GM19239 (cell line): ENCODE data around the gene DNM3.

Source experiments
- DNase-seq: peaks from one replicate; pipeline ENCODE4 v3.0.0; 2011; ENCODE audit warnings: low spot score; ENCODE audit not compliant: insufficient read length
- FAIRE-seq: peaks from 2 replicates; lab custom pipeline; 2011; peaks lifted over from hg19 to GRCh38; lab: Jason Lieb, UNC

DNM3 gene

DNA sequence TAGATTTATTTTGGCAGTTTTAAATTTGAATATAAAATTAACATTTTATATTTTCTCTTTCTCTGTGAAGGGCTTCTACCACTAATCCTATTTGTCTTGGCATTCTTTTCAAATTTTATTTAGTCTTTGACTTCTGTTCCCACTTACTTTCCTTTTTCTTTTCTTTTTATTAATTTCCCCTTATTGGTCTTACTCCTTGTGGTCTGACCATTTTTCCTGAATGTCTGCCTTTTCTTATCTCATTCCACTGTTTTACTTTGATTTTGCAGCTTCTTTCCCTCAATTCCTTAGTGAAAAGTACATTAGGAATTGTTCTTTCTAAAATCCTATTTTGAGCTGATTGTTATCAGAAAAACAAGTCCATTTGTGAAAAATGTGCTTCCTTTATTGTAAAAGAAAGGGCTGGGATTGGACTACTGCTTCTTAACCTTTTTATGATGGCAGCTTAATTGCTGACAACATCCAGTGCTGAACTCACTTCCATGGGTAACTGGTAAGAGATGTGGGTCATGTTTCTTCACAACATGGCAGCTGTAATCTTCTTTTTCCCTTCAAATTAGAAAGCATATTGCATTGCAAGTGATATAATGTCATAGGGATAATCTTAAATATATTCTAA lies 284.6 kb downstream of the DNM3 start:
- DNase-seq, result no peak
- FAIRE-seq, result no peak

DNA sequence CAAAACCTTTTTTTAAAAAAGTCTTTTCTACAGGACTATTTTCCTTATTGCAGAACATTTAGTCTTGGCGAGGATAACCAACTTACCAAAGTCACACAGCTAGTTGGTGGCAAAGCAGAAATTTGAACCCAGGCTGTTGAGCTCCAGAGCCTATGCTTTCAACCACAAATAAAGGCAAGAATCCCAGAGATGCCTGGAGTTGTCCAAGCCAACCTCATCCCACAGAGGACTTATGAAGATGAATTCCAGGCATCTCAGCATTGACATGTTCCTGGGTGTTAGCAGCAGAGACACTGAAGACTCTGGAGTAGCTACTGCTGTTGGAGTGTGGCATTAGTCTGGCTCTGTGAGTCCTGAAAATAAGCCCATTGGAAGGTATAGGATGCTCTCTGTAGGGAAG lies 291.5 kb downstream of the DNM3 start:
- FAIRE-seq (no peak), DNase-seq (no peak)

DNA sequence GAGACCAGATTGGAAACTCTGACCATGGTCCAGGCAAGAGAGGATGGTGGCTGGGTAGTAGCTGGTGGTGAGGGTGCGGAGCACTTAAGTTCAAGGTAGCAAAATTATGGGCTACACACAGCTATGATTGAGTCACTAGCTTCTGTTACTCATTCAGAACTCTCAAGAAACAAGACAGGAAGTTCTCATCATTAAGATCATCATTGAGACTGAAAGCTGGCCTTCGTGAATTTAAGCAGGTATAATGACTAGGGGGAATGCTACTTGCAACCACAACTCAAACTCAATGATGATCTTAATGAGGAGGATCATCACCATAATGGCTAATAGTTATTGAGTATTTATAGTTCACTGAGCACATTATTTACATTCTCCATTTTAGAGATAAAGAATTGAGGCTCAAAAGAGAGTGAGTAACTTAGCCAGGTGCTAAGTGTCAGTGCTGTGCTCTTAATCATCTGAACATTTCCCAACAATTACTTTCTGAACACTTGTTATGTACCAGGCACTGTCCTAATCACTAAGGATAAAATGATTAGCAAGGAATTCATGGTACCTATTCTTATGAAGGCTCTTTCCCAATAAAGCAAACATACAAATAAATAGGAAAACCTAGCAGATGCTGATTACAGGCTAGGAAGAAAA lies 292.9 kb downstream of the DNM3 start:
- no peak for DNase-seq
- FAIRE-seq, result no peak

DNA sequence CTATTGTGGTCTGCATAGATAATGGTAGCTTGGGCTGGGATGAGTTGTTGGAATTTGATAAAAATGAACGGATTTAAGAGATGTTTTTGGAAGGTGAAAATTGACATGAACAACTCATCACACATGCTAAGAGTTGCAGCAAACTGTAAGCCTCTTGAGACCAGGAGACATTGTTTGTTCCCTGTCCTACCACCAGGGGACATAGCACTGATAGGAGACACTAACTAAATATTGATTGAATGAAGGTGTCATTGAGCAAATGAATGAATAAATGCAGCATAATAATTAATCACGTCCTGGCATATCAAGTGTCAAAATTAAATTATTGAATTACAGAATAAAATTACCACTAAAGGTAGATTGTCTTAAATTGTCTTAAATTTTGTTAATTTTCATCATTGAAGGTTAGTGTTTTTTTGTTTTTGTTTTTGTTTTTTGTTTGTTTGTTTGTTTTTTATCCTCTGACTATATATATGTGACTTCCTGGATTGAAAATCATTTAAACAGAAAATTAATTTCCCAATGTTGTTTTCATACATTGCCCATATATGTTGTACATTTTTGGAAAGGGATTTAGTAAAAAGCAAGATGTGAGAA lies 293.9 kb downstream of the DNM3 start:
- FAIRE-seq (no peak), DNase-seq (no peak)

DNA sequence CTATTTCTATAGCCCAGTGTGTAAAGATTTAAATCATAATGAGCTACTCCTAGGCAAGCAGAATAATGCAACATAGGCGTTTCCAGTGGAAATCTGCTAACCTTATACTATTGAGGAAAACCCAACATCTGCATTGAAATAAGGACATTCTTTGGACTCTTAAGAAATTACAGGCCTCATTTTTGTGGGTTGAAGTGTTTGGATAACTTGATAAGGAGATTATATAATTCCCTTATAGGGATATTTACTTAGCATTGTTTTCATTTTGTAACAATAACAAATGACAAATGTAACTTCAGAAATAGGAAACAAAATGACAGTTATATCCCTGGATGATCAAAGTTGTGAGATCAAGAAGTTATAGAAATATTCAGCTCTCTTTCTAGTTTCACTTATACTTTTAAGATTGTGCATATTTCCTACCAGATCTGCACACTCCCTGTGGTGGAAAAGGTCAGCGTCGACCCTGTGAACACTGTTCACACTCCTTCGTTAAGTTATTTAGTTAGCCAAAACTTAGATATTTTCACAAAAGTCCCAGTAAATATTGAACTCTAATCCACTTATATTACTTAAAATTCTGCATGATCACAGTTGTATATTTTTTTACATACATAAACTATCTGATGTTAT lies 294.8 kb downstream of the DNM3 start:
- FAIRE-seq (no peak), DNase-seq (no peak)

DNA sequence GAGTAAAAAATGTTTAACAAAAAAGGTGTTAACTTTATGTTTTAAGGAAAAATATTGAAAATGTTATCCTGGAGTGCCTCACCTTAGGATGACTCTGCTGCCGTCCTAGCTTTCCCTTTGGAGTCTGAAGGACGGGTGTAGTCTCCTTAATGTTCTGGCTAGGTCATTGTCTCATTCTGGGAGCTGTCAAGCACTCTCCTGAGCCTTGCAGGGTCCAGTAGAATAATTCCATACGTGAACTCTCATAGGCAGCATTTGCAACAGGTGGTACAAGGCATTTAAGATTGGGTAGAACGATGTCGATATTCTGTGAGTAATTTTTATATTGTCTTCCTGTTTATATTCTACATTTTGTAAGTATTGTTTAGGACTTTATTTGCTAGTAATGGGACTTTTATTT lies 295.6 kb downstream of the DNM3 start:
- DNase-seq, result no peak
- FAIRE-seq, result no peak

DNA sequence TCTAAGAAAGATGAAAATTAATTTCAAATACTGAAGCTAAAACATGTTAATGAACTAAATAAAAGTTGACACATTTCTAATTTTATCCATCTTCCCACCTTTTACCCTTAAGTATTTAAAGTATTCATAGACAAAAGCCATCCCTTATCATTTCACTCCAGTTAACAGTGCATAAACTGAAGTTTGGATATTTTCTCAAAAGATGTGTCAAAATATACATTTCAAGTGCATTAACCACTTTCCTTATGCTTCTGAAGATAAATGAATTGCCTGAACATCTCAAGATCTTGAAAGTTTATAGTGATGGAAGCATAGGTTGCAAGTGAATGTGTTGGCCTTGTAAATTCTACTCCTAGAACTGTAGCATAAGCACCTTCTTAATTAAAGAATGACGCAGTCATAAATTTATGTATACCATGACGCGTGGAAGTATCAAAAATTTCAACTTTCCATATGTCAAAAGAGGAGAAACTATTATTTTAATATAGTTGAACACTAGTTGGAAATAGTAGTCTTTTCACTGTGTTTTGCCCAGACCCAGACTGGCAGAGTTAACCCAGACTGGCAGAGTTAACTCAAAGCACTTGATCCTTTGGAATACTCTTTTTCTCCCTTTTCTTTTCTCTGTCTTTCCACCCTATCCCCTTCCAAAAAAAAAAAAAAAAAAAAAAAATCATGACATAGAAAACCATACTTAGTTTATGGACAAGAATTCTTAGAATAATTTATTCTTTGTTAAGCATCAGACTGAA lies 296.6 kb downstream of the DNM3 start:
- FAIRE-seq, result no peak
- DNase-seq, result no peak

DNA sequence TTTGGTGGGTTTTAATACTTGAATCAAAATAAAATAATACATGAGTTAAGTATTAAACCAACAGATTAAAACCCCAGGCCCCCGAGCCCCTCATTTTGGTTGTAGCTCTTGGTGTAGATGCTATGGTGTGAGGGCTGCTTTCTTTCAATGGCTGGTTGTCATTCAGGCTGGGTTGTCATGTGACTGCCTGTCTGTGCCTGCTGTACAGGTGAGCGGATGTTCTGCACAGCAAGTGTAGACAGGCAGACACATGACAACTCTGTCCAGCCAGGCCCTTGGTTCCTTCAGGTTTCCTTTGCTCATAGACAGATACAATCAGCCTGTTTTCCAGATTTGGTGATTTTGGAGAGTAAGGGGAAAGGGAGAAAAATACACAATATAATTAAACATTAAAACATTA lies 297.3 kb downstream of the DNM3 start:
- DNase-seq (no peak), FAIRE-seq (no peak)

DNA sequence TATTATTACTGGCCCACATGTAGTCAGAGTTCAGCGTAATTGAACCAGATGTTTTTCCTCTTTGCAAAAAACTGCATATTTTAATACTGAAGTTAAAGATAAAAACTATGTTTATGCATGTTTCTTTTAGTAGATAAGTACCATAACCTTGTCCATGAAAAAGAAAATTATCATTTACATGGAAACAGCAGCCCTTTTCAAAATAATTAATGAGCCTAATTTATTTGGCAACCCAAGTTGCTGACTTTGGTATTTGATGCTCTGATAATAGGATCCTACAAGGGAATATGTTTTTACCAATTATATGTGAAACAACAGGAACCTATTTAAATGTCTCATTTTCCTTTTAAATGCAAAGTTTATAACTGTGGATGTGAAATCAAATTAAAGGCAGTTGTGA lies 297.9 kb downstream of the DNM3 start:
- DNase-seq (no peak), FAIRE-seq (peak; percentile 23)

DNA sequence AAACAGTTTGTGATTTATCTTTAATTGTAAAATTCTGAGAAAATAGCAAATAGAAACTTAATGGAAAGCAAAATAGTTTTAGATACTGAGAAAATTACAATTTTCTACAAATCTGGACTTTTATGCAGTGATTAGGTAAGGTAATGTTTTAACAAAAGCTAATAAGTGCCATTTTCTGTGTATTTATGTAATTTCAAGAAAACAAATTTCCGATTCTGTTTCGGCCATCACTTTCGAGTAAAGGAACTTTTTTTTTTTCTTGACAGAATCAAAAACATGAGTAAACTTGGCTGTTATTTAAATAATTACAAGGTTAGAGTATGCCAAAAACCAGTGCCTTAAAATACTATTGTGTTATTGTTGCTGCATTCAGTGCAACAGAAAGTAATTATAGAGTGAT lies 298.8 kb downstream of the DNM3 start:
- DNase-seq (no peak), FAIRE-seq (no peak)

DNA sequence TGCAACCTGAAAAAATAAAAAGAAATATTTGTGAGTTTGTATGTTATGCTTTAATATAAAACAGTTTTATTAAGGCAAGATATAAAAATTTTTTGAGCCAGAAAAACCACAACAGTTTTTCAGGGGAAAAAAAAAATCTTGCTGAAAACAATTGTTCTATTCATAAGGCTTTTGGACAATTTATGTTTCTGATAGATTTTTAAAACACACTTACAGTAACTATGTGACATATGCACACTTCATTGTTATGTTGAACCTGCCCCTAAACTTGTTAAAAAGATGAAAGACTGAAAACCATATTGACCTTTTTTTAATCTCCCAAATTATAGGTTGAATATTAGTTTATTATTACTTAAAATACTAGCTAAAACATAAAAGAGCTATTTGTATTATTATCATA lies 299.3 kb downstream of the DNM3 start:
- no peak for DNase-seq

DNA sequence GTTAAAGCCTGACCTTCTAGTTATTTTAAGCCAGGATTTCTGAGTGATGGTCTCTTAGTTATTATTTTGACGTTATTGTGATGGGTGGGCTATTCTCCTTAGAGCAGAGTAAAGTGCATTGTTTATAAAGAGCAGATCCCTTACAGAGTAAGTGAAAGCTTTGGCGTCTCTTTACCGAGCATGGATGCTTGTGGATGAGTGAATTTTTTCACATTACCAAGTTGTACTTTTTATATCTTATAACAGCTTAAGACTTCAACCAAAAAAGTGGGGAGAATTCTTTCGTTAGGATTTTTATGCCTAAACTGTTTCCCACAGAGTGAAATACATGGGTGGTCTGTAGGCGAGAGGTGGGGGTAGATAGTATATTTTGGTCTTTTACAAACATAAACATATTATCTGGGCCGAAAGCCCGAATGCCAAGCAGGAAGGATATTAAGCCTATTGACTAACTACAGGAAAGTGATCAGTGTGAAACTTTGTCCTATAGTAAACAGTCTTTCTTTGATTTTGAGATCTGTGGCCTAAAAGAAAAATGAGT lies 300.1 kb downstream of the DNM3 start:
- no peak for FAIRE-seq
- no peak for DNase-seq

More for the DNA sequence above, 299.3 kb downstream of the DNM3 start:
- FAIRE-seq, result no peak

DNA sequence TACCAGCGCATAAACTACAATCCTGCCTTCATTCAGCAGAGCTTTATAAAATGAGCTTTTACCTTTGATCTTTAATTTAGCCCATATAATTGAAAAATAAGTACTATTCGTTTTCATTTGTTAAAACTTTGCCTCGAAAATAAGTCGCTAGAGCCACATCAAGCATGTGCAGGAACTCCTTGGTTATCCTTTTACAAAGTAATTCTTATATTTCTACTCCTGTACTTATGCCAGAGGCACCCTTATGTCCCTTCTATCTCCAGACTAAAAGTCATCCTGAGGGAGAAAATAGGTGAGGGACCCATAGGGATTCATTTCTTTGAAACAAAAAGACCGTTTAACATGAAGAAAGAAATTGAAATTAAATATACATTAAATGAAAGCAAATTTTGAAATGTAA lies 301.0 kb downstream of the DNM3 start:
- no peak for DNase-seq
- FAIRE-seq, result no peak

DNA sequence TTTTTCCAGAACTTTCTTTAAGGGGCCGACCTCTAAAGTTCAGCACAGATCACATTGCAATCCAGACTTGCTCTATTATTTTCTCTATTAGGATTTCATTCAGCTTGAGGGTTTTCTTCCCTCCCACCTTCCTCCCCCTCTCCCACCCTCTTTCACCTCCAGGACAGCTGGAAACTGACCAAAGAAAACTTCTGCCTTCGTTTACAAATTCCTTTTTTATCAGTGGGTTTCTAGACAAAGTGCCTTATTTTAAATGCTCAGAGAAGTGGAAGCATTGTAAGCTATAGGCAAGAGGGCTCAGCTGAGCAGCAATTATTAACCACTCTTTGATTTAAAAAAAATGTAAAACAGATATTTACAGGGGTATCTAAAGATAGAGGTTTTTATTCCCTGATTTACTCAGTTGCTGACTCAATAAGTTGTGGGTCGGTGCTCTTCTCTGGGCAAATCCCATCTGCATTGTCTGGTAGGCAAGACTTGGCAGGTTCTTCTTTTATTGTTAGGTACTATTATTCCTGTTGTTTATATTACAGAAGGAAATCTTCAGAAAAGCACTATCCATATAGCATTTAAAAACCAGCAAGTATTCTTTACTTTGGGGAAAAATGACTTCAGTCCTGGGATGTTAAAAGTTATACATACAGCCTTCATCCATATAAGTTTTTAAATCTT lies 302.2 kb downstream of the DNM3 start:
- FAIRE-seq (no peak), DNase-seq (no peak)

DNA sequence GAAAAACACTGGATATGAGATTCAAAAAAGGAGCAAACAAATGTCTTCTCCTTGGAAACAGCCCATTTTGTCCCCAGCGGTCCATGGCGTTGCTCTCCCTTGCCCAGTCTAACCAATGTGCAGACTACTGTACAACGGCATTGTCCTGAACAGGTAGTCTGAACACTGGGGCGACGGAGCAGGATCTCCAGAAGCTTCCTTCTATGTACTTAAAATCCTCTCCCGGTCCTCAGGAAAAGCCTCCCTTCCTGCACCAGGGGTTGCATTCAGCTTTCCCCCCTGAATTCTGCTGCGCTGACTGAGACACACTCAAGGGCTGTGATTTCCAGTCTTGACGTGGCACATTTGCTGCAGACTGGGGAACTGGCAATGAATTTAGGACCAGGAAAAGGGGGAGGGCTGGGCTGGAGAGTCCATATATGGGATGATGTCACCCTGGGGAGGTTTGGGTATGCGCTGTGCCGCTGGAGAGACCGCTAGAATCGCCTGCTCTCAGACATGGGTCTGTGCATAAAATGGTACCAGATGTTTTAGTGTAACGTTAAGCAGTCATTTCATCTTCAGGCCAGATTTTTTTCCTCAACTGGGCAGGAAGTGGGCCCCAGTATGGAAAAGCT lies 303.3 kb downstream of the DNM3 start:
- FAIRE-seq, result no peak
- DNase-seq, result no peak

DNA sequence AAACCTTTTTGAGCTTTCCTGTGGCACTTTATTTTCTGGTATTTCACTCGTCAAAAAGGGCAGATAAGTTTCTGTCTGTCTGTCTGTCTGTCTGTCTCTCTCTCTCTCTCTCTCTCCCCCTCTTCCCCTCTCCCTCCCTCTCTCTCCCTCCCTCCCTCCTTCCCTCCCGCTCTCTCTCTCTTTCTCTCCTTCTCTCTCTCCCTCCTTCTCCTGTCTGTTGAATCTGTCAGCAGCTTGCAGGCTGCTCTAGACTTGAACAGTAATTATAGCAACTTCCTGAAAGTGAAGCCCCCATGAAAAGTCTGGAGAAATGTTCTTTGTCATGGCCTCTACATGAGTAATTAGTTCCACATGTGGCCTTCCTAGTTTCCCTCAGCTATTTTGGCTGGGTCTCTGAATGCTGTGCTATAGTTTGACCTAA lies 303.9 kb downstream of the DNM3 start:
- FAIRE-seq (no peak), DNase-seq (no peak)

DNA sequence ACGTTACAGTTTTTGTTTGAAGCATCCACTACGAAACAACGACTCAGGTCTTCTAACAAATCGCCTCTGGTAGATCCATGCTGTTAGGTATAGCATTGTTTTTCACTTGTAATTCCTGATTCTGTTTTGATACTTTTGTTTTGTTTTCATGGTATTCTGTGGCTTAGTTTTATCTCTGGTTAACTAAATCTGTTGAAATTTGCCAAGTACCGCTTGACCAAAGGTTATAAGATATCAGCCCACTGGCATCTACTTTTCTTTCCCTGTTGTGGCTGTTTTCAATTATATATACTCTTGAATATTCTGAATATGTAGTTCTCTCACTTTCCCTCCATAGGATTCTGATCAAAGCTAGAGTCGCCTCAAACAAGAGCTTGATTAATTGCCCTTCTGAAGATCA lies 304.4 kb downstream of the DNM3 start:
- no peak for DNase-seq
- FAIRE-seq, result no peak

DNA sequence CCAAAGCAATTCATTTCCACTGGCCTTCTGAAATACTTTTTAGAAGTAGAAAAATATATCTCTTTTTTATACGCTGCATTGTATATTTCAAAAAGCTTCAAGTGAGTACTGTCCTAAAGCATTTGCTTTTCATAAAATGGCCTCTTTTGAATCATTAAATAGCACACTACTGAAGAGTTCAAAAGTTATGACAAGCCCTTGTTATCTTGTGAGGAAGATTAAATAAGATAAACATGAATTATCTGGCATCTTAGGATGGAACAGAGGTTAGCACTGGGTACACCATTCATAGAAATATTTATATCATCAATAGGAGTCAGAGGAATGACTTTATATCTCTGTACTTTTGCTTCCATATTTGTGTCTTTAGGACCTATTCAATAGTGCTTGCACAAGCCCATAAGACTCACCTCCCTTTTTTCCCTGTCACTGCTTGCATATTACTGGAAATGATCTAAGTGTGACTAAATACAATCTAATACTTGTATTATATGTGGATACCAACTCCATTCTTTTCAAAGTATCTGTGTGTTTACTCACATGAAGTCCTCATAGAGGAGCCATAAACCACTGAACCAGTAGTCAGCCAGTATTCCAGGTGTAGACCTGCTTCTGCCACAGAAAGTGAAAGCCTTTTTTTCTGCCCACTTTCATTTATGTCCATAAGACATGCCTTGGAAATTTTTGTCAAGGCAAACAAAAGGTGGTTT lies 305.0 kb downstream of the DNM3 start:
- FAIRE-seq (no peak), DNase-seq (no peak)

DNA sequence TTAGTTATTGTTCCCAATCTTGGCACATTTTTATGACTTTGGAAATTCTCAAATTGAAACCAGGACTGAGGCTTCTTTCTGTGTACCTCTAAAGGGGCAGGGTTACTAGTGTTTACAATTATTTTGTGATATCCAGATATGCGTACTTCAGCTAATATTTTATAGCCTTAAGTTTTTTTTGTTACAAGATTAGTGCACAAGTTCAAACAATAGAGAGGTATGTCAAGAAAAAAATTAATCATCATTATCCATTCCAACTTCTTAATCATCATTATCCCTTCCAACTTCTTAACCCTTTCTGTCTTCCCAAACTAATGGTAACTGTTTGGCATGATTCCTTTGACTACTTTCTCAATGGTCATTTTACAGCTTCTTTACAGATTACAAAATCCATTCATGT lies 306.2 kb downstream of the DNM3 start:
- DNase-seq (no peak), FAIRE-seq (no peak)
